HG03457 (cell line): ENCODE results near the gene KRTAP10-7.
"Not testable (repeated sequence)": the region's sequence is repeated elsewhere in the genome, so short reads cannot be mapped to it uniquely, and the experiment has no call there.

Source experiments
- ATAC-seq: cut with Tn5 transposase; IDR thresholded peaks from one replicate; pipeline ENCODE4 v1.9.1; 2021; ENCODE audit warnings: moderate number of reproducible peaks; ENCODE audit not compliant: unreplicated experiment

KRTAP10-7 gene

GRCh38 chr21:44589586-44590305 is 10.7 kb upstream of the KRTAP10-7 start:
- no peak for ATAC-seq

- ATAC-seq: no peak
These were observed 10.1 kb upstream of the KRTAP10-7 start for GRCh38 chr21:44590311-44590721.

- ATAC-seq: not testable (repeated sequence)
These were observed 9.2 kb upstream of the KRTAP10-7 start for GRCh38 chr21:44590897-44591800.

- ATAC-seq: not testable (repeated sequence)
These were observed 8.6 kb upstream of the KRTAP10-7 start for GRCh38 chr21:44591801-44592130.

GRCh38 chr21:44592446-44593311 is 7.7 kb upstream of the KRTAP10-7 start, which contains the start of gene KRTAP10-6:
TSS of gene KRTAP10-6 (minus strand) at chr21:44592505. CDS start at chr21:44592484, 21 bp downstream.
- ATAC-seq: no peak

GRCh38 chr21:44593598-44594405 is 6.6 kb upstream of the KRTAP10-7 start:
- ATAC-seq: no peak

GRCh38 chr21:44594406-44594916 is 5.9 kb upstream of the KRTAP10-7 start:
- ATAC-seq: no peak

GRCh38 chr21:44595524-44595923 is 4.9 kb upstream of the KRTAP10-7 start:
- no peak for ATAC-seq

- no peak for ATAC-seq
These were observed 4.2 kb upstream of the KRTAP10-7 start for GRCh38 chr21:44596068-44596725.

GRCh38 chr21:44598061-44598460 is 2.3 kb upstream of the KRTAP10-7 start:
- no peak for ATAC-seq

- no peak for ATAC-seq
These were observed 950 bp upstream of the KRTAP10-7 start for GRCh38 chr21:44599264-44600029.

GRCh38 chr21:44601091-44601490 is 694 bp downstream of the KRTAP10-7 start:
- not testable (repeated sequence) for ATAC-seq

- no peak for ATAC-seq
These were observed 1.4 kb downstream of the KRTAP10-7 start for GRCh38 chr21:44601596-44602462.

- no peak for ATAC-seq
These were observed 2.1 kb downstream of the KRTAP10-7 start for GRCh38 chr21:44602463-44602850.

GRCh38 chr21:44603109-44603875 is 2.9 kb downstream of the KRTAP10-7 start:
- ATAC-seq: no peak

GRCh38 chr21:44603911-44604310 is 3.5 kb downstream of the KRTAP10-7 start:
- no peak for ATAC-seq

- no peak for ATAC-seq
These were observed 6.1 kb downstream of the KRTAP10-7 start for GRCh38 chr21:44606495-44606894.
